HG03575 (cell line): ENCODE results near the gene ATG2A.

Experiments used
- ATAC-seq: cut with Tn5 transposase; IDR thresholded peaks from one replicate; pipeline ENCODE4 v1.9.1; 2021; ENCODE audit not compliant: unreplicated experiment, insufficient number of reproducible peaks, low FRiP score; ENCODE audit errors: extremely low read depth

The ATG2A gene

GRCh38 chr11:64890522-64890939, 26.5 kb downstream of the ATG2A start:
- no peak for ATAC-seq

GRCh38 chr11:64888729-64889511, 28.1 kb downstream of the ATG2A start:
- no peak for ATAC-seq

GRCh38 chr11:64888406-64888728, 28.6 kb downstream of the ATG2A start:
- ATAC-seq = no peak

- ATAC-seq = no peak
Measured at GRCh38 chr11:64887757-64888405, 29.1 kb downstream of the ATG2A start.

GRCh38 chr11:64887234-64887756, 29.7 kb downstream of the ATG2A start:
- ATAC-seq = no peak

DNA sequence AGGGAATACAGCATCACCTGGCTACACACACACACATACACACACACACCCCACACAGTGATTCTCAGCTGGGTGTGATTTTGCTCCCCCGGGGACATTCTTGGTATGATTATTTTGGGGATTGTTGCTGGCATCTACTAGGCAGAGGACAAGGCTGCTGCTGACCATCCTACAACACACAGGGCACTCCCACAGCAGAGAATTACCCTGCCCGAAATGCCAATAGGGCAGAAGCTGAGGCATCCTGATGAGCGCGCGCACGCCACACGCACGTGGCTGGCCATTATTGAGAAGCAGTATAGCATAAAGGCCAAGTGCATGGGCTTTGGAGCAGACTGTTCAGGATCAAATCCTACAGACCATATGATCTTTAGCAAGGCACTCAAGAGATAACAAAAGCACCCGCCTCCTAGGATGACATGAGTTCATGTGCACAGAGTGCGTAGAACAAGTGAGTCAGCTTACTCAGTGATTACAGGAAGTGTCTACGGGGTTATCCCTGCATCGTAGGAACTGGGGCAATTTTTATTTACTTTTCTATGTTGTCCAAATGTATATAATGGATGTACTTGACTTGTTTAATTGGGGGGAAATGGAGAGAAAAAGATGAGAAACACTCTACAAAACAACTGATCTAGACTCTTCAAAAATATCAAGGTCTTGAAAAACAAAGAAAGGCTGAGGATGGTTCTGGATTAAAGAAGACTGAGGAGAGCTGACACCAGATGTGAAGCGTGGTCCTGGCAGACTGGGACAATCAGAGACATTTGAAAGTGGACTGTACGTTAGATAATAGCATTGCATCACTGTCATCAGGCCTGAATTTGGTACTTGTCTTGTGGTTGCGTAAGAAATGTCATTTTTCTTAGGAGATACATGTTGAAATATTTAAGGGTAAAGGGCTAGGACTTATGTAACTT, 31.4 kb downstream of the ATG2A start:
- ATAC-seq = no peak

GRCh38 chr11:64884019-64884418, 33.0 kb downstream of the ATG2A start:
- no peak for ATAC-seq

GRCh38 chr11:64883575-64883974, 33.4 kb downstream of the ATG2A start:
- ATAC-seq = no peak

DNA sequence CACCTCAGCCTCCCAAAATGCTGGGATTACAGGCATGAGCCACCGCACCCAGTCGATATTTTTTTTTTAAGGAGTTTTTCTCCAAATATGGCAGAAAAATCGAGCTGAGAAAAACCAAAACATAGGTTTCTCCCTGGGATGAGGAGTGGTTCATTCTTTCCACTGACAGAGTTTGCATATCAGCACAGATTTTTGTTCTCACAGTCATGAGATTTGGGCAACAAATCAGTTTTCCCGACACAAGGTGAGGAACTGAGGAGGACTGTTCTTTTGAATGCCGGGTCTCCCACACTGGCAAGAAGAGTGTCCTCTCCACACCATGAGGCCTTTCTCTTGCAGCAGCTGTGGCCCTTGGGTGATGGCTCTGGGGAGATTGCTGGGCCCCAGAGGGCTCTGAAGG, 34.8 kb downstream of the ATG2A start:
- ATAC-seq = no peak

GRCh38 chr11:64881476-64881875, 35.5 kb downstream of the ATG2A start:
- no peak for ATAC-seq

- ATAC-seq = no peak
Measured at GRCh38 chr11:64880240-64881001, 36.6 kb downstream of the ATG2A start.

DNA sequence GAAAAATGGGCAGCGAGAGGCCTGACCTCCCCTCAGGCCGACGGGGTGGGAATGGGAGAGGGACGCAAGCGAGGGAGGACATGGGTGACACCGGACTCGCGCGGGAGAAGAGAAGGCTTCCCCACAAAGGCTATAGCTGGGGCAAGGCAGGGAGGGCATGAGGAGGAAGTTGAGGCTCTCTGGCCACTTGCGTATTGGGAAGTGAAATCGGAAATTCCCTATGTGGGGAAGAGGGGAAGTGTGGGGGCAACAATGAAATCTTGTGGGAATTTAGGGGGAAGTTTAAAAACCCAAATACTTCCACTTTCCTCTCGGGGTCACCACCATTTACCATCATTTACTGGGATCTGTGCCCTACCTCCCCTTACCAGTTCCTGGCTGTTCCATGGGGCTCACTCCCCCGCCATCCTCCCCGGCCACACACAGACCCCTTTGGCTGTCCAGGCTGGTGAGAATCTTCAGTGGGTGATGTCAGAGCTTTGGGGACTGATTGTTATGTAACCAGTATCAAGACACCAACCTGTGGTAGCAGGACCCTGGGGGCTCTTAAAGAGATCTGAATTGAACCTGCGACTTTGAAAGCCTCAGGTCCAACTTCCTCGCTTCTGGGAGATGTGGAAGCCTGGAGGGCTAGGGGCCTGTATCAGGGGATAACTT, 37.6 kb downstream of the ATG2A start:
- ATAC-seq = no peak

- ATAC-seq = peak; percentile 43
Measured at GRCh38 chr11:64878494-64879243, 38.3 kb downstream of the ATG2A start, which contains the start of gene EHD1. Gene EHD1 (minus strand): TSS chr11:64878621. CDS start chr11:64878464, 157 bp downstream.

DNA sequence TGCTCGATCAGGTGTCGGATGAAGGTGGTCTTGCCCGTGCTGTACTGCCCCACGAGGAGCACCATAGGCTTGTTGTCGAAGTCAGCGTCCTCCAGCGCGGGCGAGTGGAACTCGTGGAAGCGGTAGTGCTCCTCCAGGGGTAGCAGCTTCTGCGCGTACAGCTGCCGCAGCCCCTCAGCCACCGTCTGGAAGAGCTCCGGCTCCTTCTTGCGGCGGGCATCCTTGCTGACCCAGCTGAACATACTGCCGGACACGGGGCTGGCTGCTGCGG, 38.9 kb downstream of the ATG2A start:
- no peak for ATAC-seq

GRCh38 chr11:64877390-64878222, 39.4 kb downstream of the ATG2A start:
- ATAC-seq = no peak

DNA sequence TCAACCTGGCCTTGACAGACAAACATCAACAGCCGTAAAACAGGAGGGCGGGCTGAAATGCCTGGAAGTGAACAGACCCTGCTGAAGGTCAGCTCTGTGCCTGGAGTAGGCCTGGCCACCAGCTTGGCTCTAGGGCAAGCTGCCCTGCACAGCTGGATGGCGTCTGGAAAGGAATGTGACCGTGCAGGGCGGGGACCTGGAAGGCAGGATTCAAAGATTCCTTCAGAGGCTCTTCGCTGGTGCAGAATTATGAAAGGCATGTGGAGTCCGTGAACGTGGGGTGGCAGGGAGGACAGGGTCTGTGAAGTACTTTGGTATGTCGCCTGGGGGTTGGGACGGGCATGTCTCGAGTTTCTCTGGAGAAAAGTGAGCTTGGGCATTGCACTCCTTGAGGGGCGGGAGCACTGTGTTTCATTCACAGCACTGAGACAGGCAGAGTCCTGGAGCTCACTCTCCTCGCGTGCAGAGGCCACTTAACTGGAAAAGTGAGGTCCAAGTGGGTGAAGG, 40.1 kb downstream of the ATG2A start:
- no peak for ATAC-seq

DNA sequence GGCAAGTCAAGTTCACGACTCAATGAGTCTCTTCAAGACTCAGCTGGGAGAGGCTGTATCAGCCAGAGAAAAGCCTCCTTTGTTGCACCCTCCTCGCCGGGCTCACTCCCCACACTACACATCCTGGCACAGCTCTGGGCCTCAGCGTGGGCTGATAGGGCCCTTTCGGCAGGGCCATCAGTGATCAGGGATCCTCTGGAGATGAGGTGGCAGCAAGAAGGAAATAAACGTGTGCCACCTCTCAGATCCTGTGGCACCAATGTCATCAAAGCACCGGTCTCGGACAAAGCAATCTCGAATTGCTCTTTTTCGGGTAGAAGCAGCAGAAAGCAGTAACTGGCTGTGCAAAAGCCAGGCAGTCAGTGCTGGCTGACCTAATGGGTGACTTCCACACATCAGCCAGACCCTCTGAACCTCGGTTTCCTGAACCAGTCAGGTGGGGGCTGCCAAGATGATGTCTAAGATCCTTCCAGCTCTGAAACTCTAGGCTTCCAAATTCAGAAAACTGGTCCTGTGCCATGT, 40.7 kb downstream of the ATG2A start:
- no peak for ATAC-seq
